BE2C (cell line): ENCODE results near the gene HK1.
A peak's percentile ranks its signal among the peaks of the same experiment; 100 is the strongest.

ENCODE experiments used
- DNase-seq: peaks from one replicate; pipeline ENCODE4 v3.0.0-alpha.2; 2020
- H3K27me3 ChIP-seq: fragments of 250-450 bp; sonication (Bioruptor Pico); 2 replicates; pipeline ENCODE4 v1.5.1; 2020; ENCODE audit warnings: mild to moderate bottlenecking
- H3K36me3 ChIP-seq: fragments of 250-450 bp; sonication (Bioruptor Pico); 2 replicates; pipeline ENCODE4 v1.5.1; 2020; ENCODE audit warnings: mild to moderate bottlenecking
- H3K4me1 ChIP-seq: fragments of 250-450 bp; sonication (Bioruptor Pico); 2 replicates; pipeline ENCODE4 v1.5.1; 2020
- H3K4me3 ChIP-seq: 2 replicates; pipeline ENCODE4 v1.5.1; 2011; ENCODE audit warnings: low read depth, low read length
- H3K9me3 ChIP-seq: fragments of 250-450 bp; sonication (Bioruptor Pico); 2 replicates; pipeline ENCODE4 v1.5.1; 2020
- CTCF ChIP-seq: IDR thresholded peaks from 2 replicates; pipeline ENCODE4 v1.5.1; 2012; ENCODE audit warnings: mild to moderate bottlenecking, low read depth, low read length

Gene HK1

GRCh38 chr10:69316313-69317059 is 38.2 kb downstream of the HK1 start:
- H3K27me3 ChIP-seq = no peaks in the 10 kb centered on the region
- no peak overlapping the region for H3K4me3 ChIP-seq
- H3K36me3 ChIP-seq = no peaks in the 10 kb centered on the region
- H3K4me1 ChIP-seq = peaks cover 3% of the 10 kb centered on the region; the same call in 1 of the 2 replicates
- no peak for TF ChIP-seq CTCF
- H3K9me3 ChIP-seq = no peaks in the 10 kb centered on the region
- no peak for DNase-seq

- DNase-seq = no peak
- H3K4me3 ChIP-seq = no peak overlapping the region
- no peaks in the 10 kb centered on the region for H3K36me3 ChIP-seq
- no peaks in the 10 kb centered on the region for H3K27me3 ChIP-seq
- no peaks in the 10 kb centered on the region for H3K9me3 ChIP-seq
- no peak for TF ChIP-seq CTCF
- H3K4me1 ChIP-seq = peaks cover 7% of the 10 kb centered on the region
Measured at GRCh38 chr10:69317175-69317604, 38.9 kb downstream of the HK1 start.

GRCh38 chr10:69317626-69318105 is 39.4 kb downstream of the HK1 start:
- Histone ChIP-seq H3K4me1 (peaks cover 7% of the 10 kb centered on the region), H3K9me3 (no peaks in the 10 kb centered on the region), H3K4me3 (peak overlapping the region; percentile 97), H3K27me3 (no peaks in the 10 kb centered on the region), H3K36me3 (no peaks in the 10 kb centered on the region)
- DNase-seq = no peak
- no peak for TF ChIP-seq CTCF

GRCh38 chr10:69318106-69318866 is 40.0 kb downstream of the HK1 start:
- H3K4me1 ChIP-seq = peaks cover 7% of the 10 kb centered on the region
- no peaks in the 10 kb centered on the region for H3K27me3 ChIP-seq
- H3K9me3 ChIP-seq = no peaks in the 10 kb centered on the region
- TF ChIP-seq CTCF = no peak
- H3K36me3 ChIP-seq = no peaks in the 10 kb centered on the region
- H3K4me3 ChIP-seq = peak overlapping the region; percentile 97
- DNase-seq = peak; percentile 94

GRCh38 chr10:69318867-69319727 is 40.8 kb downstream of the HK1 start:
- peak; percentile 46 for DNase-seq
- H3K36me3 ChIP-seq = no peaks in the 10 kb centered on the region
- TF ChIP-seq CTCF = no peak
- no peaks in the 10 kb centered on the region for H3K27me3 ChIP-seq
- H3K4me3 ChIP-seq = peak overlapping the region; percentile 97
- H3K9me3 ChIP-seq = no peaks in the 10 kb centered on the region
- H3K4me1 ChIP-seq = peaks cover 7% of the 10 kb centered on the region
